HG02678 (cell line): ENCODE results near the gene TDRD7.
"Not testable (repeated sequence)": the region's sequence is repeated elsewhere in the genome, so short reads cannot be mapped to it uniquely, and the experiment has no call there.

ENCODE experiments used
- ATAC-seq: cut with Tn5 transposase; IDR thresholded peaks from one replicate; pipeline ENCODE4 v1.9.1; 2021; ENCODE audit warnings: mild to moderate bottlenecking, moderate library complexity; ENCODE audit not compliant: unreplicated experiment

The TDRD7 gene

DNA sequence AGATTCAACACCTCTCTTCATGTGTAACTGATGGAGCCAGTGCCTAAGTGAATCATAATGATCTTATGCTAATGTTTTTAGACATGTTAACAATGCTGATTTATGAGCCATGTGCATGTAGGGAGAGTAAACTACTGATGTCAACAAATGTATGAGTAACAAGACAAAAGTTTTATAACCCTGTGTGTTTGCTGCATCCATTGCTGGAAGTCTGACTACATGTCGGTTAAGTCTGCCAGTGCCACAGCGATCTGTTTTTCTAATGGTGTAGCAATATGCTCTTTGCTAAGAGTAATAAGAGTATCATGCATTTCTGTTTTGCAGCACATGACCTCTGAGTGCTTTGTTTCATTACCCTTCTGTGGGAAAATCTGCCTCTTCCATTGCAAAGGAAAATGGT, 63.2 kb downstream of the TDRD7 start:
- no peak for ATAC-seq

DNA sequence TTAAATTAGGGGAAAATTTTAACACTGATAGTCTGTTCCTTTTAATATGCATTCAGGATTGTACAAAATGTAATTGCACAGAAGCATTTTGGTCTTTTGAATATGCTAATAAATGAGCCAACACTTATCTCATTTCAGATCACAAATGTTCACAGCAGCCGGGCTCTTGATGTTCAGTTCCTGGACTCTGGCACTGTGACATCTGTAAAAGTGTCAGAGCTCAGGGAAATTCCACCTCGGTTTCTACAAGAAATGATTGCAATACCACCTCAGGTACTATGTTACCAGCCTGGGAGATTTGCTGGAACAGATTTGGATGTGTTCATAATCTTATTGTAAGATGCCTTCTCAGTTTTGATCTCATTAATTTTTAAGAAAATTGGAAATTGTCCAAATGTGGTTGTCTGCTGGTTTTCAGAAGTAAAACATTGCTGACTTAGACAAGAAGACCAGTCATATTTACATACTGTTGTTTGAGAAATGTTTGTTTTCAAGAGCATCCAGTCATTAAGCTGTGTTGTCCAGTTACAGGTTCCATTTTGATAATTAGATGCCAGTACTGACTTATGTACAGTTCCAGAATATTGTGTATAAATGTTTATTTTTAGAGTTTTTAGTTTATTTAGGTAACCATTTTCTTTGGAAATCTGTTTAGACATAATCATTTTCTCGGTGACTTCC, 66.5 kb downstream of the TDRD7 start:
- ATAC-seq = no peak

DNA sequence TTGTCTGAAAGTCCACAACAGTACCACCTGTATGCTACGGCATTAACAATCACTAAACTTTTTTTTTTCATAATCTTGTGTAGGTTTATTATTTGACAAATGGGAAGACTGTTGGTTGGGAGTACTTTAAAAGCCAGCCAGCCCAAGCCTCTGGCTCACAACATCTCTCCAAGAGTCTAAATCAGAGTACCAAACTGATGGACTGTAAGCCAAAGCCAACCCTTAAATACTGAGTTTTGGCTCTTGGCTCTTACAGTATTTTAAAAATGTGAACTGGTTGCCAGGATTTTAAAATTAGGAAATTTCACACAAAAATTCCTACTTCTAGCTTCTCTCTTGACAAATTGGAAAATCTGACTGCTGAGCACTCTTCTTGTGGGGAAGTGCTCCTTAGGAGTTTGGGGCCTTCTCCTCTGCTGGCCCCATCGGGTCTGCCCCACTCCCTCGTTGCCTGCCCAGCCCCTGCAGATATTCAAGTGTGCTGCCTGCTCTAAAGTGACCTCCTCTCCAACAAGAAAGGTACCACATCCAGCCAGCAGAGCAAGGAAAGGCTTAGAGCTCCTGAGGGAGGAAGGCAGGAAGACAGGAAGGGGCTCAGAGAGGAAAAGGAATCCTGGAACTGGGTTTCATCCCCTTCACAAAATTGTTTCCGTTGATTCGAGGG, 67.7 kb downstream of the TDRD7 start:
- ATAC-seq = no peak

DNA sequence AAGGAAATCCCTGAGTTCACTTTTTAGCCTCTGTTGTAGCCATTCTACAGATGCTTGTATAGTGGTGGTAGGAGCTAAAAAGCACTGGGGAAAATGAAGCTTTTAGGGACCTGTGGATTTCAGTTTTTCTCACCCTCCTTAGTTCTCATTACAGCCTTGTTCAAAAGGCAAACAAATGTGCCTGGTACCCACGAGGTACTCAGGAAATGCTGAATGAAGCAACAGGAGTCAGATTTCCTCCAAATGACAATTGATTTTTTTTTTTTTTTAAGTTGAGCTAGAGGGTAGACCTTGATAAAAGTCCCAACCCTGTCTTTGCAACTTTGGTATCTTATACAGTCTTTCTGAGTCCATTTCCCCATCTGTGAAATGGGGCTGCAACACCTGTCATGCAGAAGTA, 68.3 kb downstream of the TDRD7 start:
- ATAC-seq = no peak

DNA sequence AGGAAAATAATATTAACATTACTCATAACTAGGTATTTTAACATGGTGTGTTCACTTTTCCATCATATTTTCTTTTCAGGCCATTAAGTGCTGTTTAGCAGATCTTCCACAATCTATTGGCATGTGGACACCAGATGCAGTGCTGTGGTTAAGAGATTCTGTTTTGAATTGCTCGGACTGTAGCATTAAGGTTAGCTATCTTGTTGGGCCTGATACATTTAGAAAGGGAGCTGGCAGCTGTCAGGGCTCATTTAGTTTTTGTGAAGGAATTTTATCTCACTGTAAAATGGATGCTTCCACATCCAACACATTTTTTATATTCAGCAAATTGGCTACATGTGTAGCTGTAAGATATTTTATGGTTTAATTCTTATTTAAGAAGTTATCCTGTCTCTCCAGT, 68.9 kb downstream of the TDRD7 start:
- ATAC-seq = no peak

DNA sequence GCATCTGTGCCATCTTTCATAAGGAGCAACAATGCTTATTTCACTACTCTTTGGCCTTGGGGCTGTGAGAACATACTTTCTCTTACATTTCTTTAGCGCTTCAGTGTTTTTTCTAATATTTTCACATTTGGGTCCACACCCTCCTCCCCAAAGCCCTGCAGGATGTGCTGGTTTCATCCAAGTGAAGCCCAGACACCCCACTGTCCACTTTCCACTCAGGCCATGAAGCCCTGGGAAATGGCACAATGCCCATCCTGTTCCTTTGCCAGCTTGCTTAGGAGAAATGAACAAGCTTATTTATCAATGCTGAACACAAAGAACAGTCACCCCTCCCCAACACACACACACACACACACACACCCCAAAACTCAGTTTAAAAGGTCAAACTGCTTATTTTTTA, 72.2 kb downstream of the TDRD7 start:
- no peak for ATAC-seq

DNA sequence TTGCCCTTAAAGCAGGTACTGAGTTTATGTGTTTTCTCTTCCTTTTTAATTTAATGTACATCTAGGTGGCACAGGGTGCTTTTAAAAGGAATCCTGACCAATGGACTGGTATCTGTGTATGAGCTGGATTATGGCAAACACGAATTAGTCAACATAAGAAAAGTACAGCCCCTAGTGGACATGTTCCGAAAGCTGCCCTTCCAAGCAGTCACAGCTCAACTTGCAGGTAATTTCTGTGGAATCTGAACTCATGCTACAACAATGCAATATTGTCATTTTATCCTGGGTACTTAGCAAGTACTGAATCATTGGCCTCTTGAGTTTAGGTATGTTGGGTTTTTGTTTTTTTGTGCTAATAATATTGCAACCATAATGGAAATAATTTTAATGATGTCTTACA, 75.2 kb downstream of the TDRD7 start:
- no peak for ATAC-seq

DNA sequence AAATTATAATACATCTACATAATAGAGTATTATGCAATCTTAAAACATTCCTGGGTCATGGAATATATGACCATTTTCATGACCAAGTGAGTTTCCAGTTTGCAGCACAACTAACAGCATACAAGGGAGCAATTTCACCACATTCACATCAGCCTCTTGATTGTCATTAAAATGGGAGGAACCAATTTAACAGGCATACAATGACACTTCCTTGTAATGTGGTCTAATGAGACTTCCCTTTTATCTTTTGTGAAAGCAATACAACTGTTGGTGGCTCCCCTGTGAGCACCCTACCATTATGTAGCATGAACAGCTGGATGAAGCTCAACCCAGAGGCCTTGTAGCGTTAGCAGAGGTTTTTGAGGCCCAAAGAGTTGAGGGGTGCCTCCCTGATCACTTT, 76.0 kb downstream of the TDRD7 start:
- ATAC-seq = no peak

DNA sequence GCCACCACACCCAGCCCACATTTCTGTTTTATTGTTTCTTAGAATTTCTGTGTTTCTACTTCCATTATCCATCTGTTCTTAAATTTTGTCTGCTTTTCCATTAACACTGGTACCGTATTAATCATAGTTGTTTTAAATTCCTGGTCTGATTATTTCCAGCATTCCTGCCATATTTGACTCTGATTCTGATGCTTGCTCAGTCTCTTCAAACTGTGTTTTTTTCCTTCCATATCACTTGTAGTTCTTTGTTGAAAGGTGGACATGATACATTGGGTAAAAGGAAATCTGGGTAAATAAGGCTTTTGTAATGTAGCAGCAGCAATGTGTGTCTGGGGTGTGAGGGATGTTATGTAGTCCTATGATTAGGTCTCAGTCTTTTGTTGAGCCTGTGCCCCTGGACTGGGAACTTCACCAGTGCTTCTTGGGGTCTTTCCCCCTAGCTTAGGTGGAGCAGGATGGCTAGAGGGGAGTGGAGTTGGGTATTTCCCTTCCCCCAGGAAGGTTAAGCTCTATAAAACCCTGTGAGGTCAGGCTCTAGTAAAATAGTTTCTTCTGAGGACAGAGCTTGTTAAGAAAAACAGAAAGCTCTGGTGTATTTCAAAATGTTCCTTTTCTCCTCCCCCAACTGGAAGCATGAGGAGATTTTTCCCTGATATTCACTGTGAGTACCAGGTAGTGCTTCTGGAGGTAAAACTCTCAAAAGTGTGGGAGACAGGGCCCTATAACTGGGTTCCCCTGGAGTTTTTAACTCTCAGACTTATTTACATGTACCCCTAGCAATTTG, 79.5 kb downstream of the TDRD7 start:
- no peak for ATAC-seq

DNA sequence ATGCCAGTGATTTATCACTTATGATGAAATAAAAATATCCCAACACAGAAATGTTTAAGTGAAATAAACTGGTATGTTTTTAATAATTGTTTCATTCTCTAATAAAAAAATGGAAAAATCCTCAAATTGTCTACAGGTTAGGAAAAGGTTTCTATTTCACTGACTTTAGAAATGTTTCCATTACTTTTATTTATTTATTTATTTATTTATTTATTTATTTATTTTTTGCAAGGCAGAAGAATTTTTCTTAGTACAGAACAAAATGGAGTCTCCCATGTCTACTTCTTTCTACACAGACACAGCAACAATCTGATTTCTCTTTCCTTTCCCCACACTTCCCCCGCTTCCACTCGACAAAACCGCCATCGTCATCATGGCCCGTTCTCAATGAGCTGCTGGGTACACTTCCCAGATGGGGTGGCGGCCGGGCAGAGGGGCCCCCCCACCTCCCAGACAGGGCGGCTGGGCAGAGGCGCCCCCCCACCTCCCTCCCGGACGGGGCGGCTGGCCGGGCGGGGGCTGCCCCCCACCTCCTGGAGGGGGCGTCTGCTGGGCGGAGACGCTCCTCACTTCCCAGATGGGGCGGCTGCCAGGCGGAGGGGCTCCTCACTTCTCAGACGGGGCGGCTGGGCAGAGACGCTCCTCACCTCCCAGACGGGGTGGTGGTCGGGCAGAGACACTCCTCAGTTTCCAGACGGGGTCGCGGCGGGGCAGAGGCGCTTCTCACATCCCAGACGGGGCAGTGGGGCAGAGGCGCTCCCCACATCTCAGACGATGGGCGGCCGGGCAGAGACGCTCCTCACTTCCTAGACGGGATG, 85.9 kb downstream of the TDRD7 start:
- ATAC-seq = not testable (repeated sequence)

DNA sequence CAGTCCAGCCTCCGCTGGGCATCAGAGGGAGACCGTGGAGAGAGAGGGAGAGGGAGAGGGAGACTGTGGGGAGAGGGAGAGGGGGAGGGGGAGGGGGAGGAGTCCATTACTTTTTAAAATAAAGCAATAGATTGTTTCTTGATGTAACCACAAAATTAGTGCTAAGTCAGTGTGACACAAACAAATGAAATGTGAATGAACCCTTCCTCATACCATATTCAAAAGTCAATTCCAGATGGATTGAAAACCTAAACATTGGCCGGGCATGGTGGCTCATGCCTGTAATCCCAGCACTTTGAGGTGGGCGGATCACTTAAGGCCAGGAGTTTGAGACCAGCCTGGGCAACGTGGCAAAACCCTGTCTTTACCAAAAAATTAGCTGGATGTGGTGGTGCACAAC, 87.0 kb downstream of the TDRD7 start:
- not testable (repeated sequence) for ATAC-seq

DNA sequence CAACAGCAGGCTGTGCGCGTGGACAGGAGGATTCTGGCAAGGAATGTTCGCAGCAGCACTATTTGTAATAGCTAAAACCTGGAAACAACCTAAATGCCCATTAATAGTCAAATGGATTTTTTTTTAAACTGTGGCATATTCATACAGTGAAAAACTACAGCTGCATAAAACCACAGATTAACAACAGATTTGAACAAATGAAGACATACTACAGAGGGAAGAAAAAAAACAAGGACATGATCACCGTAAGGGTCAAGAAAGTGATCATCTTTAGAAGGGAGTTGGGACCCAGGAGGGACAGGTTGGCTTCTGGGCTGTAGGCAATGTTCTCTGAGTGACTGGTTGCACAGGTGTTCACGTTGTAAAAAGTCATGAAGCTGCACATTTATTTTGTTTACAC, 88.4 kb downstream of the TDRD7 start:
- no peak for ATAC-seq

DNA sequence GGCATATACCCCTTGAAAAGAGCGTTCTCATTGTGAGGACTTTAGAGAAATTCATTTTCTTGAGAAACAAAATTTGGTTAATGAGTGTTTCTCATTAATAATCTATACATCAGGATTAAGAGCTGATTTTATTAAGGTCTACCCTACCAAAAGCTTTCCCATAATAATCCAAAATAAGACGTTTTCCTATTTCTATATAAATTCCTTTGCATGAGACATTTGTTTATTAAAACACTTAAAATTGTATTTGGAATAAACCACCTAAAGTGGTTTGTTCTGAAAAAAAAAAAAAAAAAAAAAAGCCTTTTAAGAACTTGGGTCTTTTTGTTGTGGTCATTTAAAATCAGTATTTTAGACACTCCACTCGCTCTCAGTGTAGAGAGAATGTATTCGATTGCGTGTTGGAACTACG, 88.9 kb downstream of the TDRD7 start:
- ATAC-seq = no peak

DNA sequence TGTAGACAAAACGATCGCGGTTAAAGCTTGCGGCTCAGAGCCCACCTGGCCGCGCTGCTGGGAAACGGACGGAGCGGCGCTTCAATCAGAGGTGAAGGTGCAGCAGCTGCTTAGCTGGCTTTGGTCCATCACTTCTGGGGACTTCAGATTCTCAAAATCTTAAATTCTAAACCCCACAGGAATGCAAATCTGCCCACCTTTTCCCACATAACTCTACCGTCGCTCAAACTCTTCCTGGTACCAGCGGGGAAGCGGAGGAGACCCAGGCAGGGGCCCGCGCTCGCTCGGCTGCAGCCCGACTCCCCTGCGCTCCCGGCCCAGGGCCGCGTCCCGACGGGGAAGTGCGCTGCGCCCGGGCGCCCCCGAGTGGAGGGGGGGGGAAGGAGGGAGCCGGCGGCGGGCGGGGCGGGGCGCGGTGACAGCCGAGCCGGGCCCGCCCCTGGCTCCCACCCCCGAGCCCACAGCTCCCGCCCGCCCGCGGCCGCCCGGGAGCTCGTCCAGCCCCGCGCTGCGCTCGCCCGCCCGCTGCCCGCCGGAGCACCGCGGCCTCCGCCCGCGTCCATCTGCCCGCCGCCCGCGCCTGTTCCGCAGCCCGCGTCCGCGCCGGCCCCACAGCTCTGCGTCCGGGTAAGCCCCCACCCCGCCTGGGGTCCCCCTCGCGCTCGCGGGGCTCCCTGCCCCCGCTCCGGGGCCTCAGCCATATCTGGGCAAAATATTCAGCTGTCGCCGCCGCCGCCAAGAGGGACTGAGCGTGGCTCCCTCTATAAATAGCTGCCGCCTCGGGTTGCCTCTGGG, 89.5 kb downstream of the TDRD7 start, which contains the start of gene TMOD1:
Gene TMOD1, plus strand, starts transcription at position 490 of the 795 bp plus-strand sequence. CDS start 22,523 bp downstream, outside the sequence.
- peak; percentile 57 for ATAC-seq

DNA sequence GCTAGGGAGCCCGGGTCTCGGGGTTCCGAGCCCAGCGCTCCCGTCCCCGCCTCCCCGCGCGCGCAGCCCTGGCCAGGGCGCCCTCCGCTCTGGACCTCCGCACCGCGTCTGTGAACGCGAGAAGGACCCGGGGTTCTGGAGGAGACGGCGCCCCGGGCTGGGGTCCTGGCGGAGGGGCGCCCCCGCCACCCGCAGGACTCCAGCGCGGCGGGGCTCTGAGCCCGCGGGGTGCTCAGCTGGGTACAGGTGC, 90.0 kb downstream of the TDRD7 start:
- ATAC-seq = no peak

DNA sequence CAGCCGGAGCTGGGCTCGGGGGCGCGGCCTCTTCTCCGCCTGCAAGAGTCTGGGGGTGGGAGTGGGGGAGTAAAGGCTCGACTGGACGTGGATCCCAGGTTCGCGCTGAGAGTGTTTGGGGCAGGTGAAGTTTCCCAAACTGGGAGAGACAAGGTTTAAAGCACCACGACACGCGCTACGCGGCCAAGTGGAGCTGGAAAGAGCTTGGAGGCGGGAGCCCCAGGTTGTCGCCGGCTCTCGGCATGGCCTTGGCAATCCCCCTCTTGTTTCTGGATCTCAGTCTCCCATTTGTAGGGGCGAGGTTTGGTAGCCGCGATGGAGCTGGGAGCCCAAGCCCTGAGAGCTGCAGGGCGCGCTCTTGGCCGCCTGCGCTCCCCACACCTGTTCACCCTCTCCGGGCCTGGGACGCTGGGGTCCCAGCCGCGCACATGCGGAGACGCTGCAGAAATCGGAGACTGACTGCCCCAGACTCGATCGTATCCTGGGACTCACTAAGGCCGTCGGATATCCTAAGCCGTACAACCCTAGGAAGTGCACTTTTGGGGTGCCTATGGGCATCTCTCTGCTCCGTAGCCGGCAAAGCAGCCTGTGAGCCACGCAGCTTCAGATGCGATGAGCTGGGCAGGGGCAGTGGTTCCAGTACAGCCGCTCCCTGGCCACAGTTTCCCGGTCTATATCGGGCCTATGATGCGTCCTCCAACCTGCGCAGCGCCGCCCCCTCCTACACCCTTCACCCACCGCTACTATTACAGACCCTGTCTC, 90.5 kb downstream of the TDRD7 start:
- peak; percentile 22 for ATAC-seq

DNA sequence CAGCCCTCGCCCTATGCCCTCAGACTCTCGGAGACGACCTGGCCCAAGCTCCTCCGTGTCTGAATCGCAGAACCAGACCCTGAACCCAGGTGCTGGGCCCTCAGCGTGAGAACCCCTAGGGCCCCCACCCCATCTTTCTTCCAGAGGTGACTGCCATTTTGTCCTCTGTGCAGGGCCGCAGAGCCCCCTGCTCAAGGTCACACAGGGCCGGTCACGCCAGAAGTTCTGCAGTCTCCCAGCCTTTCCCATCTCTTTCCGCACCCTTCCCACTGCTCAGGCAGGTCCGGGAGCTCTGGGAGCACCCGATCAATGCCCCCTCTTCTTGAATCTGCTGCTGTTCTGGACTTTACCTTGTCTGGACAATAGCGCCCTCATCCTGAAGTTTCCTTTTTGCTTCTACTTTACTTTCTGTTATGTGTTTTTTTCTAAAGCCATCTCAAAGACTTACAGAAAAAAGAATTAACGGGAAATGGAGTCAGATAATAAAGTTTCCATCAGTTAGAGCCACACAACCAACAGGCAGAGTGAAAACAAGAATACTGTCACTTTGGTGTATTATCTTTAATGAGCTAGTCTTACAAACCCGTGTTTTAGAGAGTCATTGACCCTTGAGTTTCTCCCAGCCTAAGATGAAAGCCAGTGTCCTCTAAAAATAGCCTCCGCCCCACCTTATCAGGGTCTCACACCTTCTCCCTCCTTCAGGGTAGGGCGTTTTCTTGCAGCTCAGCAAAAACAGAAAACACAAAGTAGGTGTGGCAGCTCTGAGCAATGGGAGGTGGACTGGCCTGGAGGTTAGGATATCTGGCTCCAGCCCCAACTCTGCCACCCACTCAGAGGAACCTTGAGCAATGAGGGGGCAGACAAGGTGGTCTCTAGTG, 91.3 kb downstream of the TDRD7 start:
- no peak for ATAC-seq

DNA sequence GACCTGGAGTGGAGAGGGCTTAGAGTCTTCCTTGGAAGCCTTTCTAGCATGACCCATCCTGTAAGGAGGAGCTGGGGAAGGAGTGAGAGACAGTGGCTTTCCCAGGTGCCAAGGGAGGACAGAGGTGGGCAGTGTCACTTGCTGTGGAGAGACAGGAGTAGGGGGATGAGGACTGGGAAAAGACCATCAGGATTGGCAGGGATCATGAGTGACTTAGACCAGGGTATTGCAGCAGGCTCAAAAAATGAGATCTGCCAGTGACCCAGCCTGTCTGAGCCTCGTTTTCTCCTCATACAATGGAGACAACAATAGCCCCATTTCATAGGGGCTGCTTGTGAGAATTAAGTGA, 91.9 kb downstream of the TDRD7 start:
- no peak for ATAC-seq
